H4 (cell line): ENCODE measurements around the gene UBAC2. TPM values are rescaled to one million over a fixed set of nuclear protein-coding genes. Genes with fewer than 3 reads are reported as not detected.

Source experiments
- DNase-seq: peaks from one replicate; pipeline ENCODE4 v3.0.0-alpha.2; 2015; ENCODE audit warnings: low spot score
- total RNA-seq: library from RNA; depleted of rRNA; stranded (reverse); fragments of >200 nt; shearing (Covaris generic); gene quantifications from 2 replicates; pipeline ENCODE4 v1.2.3, GENCODE V29; 2014

The UBAC2 gene
- total RNA-seq, 1 experiment from 2014 or later, result 29.8 TPM

- DNase-seq, result peak; percentile 56
Observed at GRCh38 chr13:99356262-99357091, 155.8 kb downstream of the UBAC2 start.

- DNase-seq, result peak; percentile 15
Observed at GRCh38 chr13:99357131-99357596, 156.5 kb downstream of the UBAC2 start.

GRCh38 chr13:99357941-99358340 lies 157.3 kb downstream of the UBAC2 start:
- DNase-seq, result no peak

GRCh38 chr13:99359528-99359927 lies 158.9 kb downstream of the UBAC2 start:
- DNase-seq, result no peak

GRCh38 chr13:99360696-99361095 lies 160.0 kb downstream of the UBAC2 start:
- no peak for DNase-seq

GRCh38 chr13:99361197-99361596 lies 160.5 kb downstream of the UBAC2 start:
- no peak for DNase-seq

- DNase-seq, result no peak
Observed at GRCh38 chr13:99362362-99362761, 161.7 kb downstream of the UBAC2 start.

- no peak for DNase-seq
Observed at GRCh38 chr13:99363391-99363790, 162.7 kb downstream of the UBAC2 start.

- no peak for DNase-seq
Observed at GRCh38 chr13:99363949-99364348, 163.3 kb downstream of the UBAC2 start.

GRCh38 chr13:99366075-99366987 lies 165.7 kb downstream of the UBAC2 start:
- DNase-seq, result no peak

GRCh38 chr13:99367106-99367616 lies 166.5 kb downstream of the UBAC2 start:
- DNase-seq, result no peak

- DNase-seq, result no peak
Observed at GRCh38 chr13:99367663-99368448, 167.2 kb downstream of the UBAC2 start.

GRCh38 chr13:99370481-99371275 lies 170.0 kb downstream of the UBAC2 start:
- no peak for DNase-seq

GRCh38 chr13:99371956-99372355 lies 171.3 kb downstream of the UBAC2 start:
- DNase-seq, result no peak

- DNase-seq, result no peak
Observed at GRCh38 chr13:99373436-99373835, 172.8 kb downstream of the UBAC2 start.

- DNase-seq, result no peak
Observed at GRCh38 chr13:99374169-99374991, 173.7 kb downstream of the UBAC2 start.

GRCh38 chr13:99374994-99375737 lies 174.5 kb downstream of the UBAC2 start:
- DNase-seq, result no peak

- DNase-seq, result no peak
Observed at GRCh38 chr13:99375738-99376080, 175.1 kb downstream of the UBAC2 start.

- DNase-seq, result no peak
Observed at GRCh38 chr13:99376132-99376531, 175.5 kb downstream of the UBAC2 start.
